Activated CD4-positive, alpha-beta T cell treated with anti-CD3 and anti-CD28 coated beads, Interleukin-2, amount 10 ng/mL, durations not matched to agents 24 days and 14 days (primary cell): ENCODE data around the gene C8G. TPM values are rescaled to one million over a fixed set of nuclear protein-coding genes. Genes with fewer than 3 reads are reported as not detected.

Experiments used
- DNase-seq: peaks from one replicate; pipeline ENCODE4 v3.0.0; 2022
- H3K27ac Mint-ChIP-seq: one replicate; pipeline ENCODE4 v1.8.0; 2022; ENCODE audit warnings: mild to moderate bottlenecking, mixed read lengths
- H3K27me3 Mint-ChIP-seq: one replicate; pipeline ENCODE4 v1.8.0; 2022; ENCODE audit warnings: mixed read lengths
- H3K36me3 Mint-ChIP-seq: one replicate; pipeline ENCODE4 v1.8.0; 2022; ENCODE audit warnings: low read depth, mild to moderate bottlenecking, mixed read lengths
- H3K4me1 Mint-ChIP-seq: one replicate; pipeline ENCODE4 v1.8.0; 2021; ENCODE audit warnings: mixed read lengths
- H3K4me3 Mint-ChIP-seq: one replicate; pipeline ENCODE4 v1.8.0; 2022; ENCODE audit warnings: mild to moderate bottlenecking, moderate library complexity, mixed read lengths
- H3K9me3 Mint-ChIP-seq: one replicate; pipeline ENCODE4 v1.8.0; 2021; ENCODE audit warnings: mixed read lengths
- intact Hi-C: fragments of 100-400 bp; cut with micrococcal nuclease; formaldehyde crosslinking; loops from one replicate; pipeline ENCODE4 v1.15.1; 2023
- total RNA-seq: library from RNA; stranded (reverse); gene quantifications from 2 replicates; pipeline ENCODE4 v1.2.3, GENCODE V29; 2022

C8G gene
- total RNA-seq, 1 donor from 2014 or later = 1.7 TPM

DNA sequence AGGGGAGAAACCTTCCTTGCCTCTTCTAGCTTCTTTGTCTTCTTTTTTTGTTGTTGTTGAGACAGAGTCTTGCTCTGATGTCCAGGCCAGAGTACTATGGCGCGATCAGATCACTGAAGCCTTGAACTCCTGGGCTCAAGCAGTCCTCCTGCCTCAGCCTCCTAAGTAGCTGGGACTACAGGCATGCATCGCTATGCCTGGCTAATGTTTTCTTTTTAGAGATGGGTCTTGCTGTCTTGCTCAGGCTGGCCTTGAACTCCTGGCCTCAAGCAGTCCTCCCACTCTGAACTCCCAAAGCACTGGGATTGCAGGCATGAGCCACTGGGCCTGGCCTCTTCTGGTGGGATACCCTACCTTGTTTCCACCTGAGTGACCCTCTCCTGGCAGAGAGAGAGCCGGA, 43.8 kb downstream of the C8G start:
- Mint-ChIP-seq H3K4me3 (no peak overlapping the region), H3K4me1 (peaks cover 13% of the 10 kb centered on the region), H3K36me3 (peaks cover 12% of the 10 kb centered on the region), H3K27me3 (peaks cover 37% of the 10 kb centered on the region), H3K27ac (no peak overlapping the region), H3K9me3 (no peaks in the 10 kb centered on the region)
- DNase-seq = no peak
- intact Hi-C loops = no loop called here

DNA sequence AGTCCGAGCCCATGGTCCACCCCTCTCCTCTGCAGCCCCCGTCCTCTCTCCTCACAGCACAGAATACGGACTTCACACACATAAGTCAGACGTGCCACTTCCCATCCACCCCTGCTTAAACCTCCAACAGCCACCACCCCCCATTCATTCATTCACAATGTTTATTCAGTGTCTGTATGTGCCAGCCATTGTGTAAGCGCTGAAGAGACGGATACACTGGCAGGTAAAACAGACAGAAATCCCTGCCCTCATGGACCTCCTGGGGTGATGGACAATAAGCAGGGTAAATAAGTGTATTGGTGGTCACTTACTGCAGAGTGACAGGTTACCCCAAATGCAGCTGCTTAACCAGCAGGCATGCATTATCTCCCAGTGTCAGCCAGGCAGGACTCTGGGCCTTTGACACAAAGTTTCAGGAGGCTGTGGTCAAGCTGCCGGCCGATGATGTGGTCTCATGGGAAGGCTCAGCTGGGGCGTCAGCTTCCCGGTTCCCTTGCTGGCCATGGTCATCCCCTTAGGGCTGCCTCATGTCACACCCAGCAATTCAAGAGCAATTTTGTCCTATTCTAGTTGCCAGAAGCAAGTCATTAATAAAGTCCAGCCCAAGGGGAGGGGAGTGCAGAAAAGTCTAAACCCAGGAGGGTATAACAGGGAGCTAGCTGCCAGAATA, 45.3 kb downstream of the C8G start:
- H3K4me3 Mint-ChIP-seq = peak overlapping the region; percentile 87
- H3K27me3 Mint-ChIP-seq = peaks cover 29% of the 10 kb centered on the region
- no peaks in the 10 kb centered on the region for H3K9me3 Mint-ChIP-seq
- intact Hi-C loops = no loop called here
- H3K27ac Mint-ChIP-seq = peak overlapping the region; percentile 23
- peaks cover 16% of the 10 kb centered on the region for H3K36me3 Mint-ChIP-seq
- peaks cover 14% of the 10 kb centered on the region for H3K4me1 Mint-ChIP-seq
- no peak for DNase-seq

DNA sequence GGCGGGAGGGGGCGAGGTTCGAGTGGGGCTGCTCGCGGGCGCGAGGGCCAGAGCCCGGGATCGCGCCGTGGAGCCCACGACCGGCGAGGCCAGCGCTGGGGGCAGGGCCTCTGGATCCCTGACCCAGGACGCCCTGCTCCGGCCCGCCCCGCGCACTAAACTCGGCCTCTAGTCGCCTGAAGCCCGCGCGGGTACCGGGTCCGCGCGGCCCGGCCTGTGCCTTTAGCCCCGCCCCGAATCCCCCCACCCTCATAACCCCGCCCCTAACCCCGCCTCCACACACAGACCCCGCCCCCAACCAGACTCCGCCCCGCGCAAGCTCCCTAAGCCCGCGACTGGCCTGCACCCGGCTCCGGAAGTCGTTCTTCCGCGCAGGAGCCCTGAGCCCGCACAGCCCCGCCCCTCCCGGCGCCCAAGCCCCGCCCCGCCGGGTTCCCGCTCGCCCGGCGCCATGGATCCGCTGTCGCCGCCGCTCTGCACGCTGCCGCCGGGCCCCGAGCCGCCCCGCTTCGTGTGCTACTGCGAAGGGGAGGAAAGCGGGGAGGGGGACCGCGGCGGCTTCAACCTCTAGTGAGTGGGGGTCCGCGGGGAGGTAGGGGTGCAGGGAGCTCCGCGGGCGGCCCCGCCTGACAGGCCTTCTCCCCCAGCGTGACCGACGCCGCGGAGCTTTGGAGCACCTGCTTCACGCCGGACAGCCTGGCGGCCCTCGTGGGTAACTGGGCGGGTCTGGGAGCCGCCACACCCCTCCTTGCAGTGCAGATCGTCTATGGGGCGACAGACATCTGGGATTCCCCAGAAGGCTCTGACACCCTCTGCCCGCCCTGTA, 47.2 kb downstream of the C8G start, which contains the start of gene PAXX:
Gene PAXX (plus strand): TSS at position 430 of the 826 bp plus-strand sequence. CDS start 22 bp downstream, at position 452.
- peak; percentile 99 for DNase-seq
- Mint-ChIP-seq H3K4me1 (peaks cover 19% of the 10 kb centered on the region), H3K9me3 (no peaks in the 10 kb centered on the region), H3K36me3 (peaks cover 18% of the 10 kb centered on the region), H3K27me3 (peaks cover 21% of the 10 kb centered on the region), H3K4me3 (peak within 1 kb of the TSS; percentile 87), H3K27ac (peak within 1 kb of the TSS; percentile 90)
- intact Hi-C loops = loop anchor here (1.0 to 2.0 kb wide), 5 partner anchors 13 to 201 kb away; partner anchors contain the start of genes FBXW5 and TMEM141

DNA sequence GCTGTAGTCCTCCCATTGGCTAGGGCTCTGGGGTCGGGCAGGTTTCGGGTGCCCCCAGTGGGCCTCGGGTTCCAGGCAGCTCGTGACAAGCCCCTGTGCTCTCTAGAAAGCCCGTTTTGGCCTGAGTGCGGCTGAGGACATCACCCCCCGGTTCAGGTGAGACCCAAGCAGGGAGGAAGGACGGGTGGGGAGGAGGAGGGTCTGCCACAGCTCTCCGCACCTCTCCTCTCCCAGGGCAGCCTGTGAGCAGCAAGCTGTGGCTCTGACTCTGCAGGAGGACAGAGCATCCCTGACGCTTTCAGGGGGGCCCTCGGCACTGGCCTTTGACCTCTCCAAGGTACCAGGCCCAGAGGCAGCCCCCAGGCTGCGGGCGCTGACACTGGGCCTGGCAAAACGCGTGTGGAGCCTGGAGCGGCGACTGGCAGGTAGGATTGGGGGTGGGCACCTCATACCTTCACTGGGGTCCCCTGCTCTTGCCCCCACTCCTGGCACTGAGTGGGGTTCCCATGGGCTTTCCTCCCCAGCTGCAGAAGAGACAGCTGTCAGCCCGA, 47.9 kb downstream of the C8G start:
- Mint-ChIP-seq H3K9me3 (no peaks in the 10 kb centered on the region), H3K4me3 (peak overlapping the region; percentile 87), H3K36me3 (peaks cover 18% of the 10 kb centered on the region), H3K27me3 (peaks cover 18% of the 10 kb centered on the region), H3K4me1 (peaks cover 23% of the 10 kb centered on the region), H3K27ac (peak overlapping the region; percentile 90)
- intact Hi-C loops = loop anchor here (1.0 to 2.0 kb wide), 5 partner anchors 14 to 202 kb away; partner anchors contain the start of genes FBXW5 and TMEM141
- no peak for DNase-seq

DNA sequence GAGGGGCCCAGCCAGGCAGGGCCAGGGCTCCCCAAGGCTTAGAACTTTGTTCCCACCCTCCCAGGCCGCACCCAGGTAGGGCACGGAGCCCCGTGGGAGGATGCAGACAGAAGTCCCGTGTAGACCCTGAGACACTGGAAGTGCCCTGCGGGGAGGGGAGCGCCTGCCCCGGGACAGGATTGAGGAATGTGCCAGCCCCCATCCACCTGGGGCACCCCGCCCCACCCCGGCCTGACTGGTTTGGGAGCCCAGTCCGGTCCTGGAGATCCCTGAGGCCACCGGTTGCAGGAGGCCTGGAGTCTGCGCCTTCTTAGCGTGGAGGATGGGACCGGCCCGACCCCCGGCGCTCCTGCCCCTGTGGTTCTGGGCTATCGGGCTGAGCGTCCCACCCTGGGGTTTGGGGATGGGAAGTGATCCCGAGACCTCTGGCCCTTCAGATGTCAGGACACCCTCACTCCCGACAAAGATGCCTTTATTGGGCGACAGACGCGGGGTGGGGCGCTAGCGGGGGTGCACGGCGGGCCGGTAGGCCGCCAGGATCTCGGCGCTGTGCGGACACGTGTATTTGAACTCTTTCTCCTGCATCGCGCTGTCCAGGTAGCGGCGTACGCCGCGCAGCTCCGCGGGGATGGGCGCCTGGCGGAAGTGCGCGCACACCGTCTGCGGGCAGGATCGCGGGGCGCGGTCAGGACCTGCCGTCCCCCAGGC, 49.3 kb downstream of the C8G start:
- Mint-ChIP-seq H3K4me3 (peak overlapping the region; percentile 87), H3K27me3 (peaks cover 10% of the 10 kb centered on the region)

DNA sequence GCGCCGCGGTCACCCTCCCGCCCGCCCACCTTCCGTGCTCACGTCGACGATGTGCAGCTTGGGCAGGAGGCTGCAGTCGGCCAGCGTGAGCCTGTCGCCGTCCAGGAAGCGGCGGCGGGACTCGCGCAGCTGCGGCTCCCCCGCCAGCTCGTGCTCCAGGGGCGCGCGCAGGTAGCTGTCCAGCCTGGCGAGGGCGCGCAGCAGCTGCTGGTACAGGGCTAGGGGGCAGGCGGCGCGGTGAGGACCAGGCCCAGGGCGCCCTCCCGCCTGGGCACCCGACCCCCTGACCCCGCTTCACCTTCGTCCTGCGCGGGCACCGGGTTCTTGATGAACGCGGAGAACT, 49.8 kb downstream of the C8G start:
- Mint-ChIP-seq H3K27ac (no peak overlapping the region), H3K36me3 (peaks cover 18% of the 10 kb centered on the region), H3K4me1 (peaks cover 33% of the 10 kb centered on the region), H3K4me3 (no peak overlapping the region), H3K9me3 (no peaks in the 10 kb centered on the region), H3K27me3 (peaks cover 7% of the 10 kb centered on the region)
- intact Hi-C loops = no loop called here
- no peak for DNase-seq

More for the DNA sequence above, 49.3 kb downstream of the C8G start:
- Mint-ChIP-seq H3K36me3 (peaks cover 18% of the 10 kb centered on the region), H3K4me1 (peaks cover 31% of the 10 kb centered on the region), H3K9me3 (no peaks in the 10 kb centered on the region), H3K27ac (no peak overlapping the region)
- intact Hi-C loops = no loop called here
- DNase-seq = no peak

DNA sequence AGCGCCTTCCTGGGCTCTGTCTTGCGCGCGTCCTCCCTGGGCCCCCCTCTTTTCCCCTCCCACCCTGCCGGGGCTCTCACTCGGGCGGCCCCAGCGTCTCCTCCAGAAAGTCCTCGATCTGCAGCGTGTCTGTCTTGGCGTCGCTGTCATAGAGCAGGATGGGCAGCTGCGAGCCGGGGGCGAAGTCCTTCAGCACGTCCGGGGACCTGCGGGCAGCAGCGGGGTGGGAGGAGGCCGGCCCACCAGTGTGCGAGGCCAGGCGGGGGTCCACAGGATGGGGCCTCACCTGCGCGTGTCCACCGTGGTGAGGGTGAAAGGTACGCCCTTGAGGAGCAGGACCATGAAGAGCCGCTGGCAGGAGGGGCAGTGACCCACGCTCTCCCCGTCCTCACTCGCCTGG, 50.3 kb downstream of the C8G start:
- Mint-ChIP-seq H3K36me3 (peaks cover 18% of the 10 kb centered on the region), H3K4me1 (peaks cover 38% of the 10 kb centered on the region), H3K27ac (peak overlapping the region; percentile 3)

DNA sequence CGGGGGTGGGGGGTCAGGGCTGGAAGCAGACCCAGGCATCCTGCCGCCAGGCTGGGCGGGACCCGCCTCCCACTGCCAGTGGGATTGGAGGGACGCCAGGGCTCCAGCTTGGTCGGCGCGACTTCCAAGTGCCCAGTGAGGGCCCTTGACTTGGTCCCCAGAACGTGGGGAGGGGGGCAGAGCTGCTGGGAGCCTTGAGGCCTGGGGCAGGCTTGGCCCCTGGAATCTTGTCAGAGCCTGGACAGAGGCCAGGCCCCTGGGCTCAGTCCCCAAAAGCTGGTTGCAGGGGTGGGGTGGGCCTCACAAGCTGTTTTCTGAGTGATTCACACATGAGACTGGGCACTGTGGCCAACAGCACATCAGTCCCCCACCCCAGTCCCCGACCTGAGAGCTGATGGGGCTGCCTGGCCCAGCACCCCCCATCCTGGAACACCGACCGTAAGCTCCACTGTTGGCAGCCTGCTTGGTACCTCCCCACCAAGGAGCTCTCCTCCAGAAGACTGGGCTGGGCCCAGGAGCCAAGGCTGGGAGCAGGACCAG, 50.8 kb downstream of the C8G start:
- DNase-seq = peak; percentile 67
- H3K4me1 Mint-ChIP-seq = peaks cover 39% of the 10 kb centered on the region
- H3K27me3 Mint-ChIP-seq = no peaks in the 10 kb centered on the region
- H3K36me3 Mint-ChIP-seq = peaks cover 18% of the 10 kb centered on the region
- H3K4me3 Mint-ChIP-seq = peak overlapping the region; percentile 37
- H3K9me3 Mint-ChIP-seq = no peaks in the 10 kb centered on the region
- intact Hi-C loops = no loop called here
- no peak overlapping the region for H3K27ac Mint-ChIP-seq

More for the DNA sequence above, 50.3 kb downstream of the C8G start:
- intact Hi-C loops = no loop called here
- DNase-seq = no peak
- no peak overlapping the region for H3K4me3 Mint-ChIP-seq
- H3K27me3 Mint-ChIP-seq = peaks cover 3% of the 10 kb centered on the region
- H3K9me3 Mint-ChIP-seq = no peaks in the 10 kb centered on the region

Other genes starting within 250 kb of the C8G start
- 1.1 and 1.5 TPM in 2 replicates for gene DIPK1B, start 232.7 kb upstream of the C8G start, total RNA-seq
- 1.1 and 1.7 TPM in 2 replicates for gene LCN10, start 202.3 kb upstream of the C8G start, total RNA-seq
- gene LCN6, start 196.7 kb upstream of the C8G start, total RNA-seq = not detected in 2 replicates
- gene LCN8, start 187.0 kb upstream of the C8G start, total RNA-seq = not detected in 2 replicates
- not detected in 2 replicates for gene LCN15, start 180.7 kb upstream of the C8G start, total RNA-seq
- gene TMEM141, start 153.9 kb upstream of the C8G start, total RNA-seq = 36.1 and 40.1 TPM in 2 replicates
- 0.14 and 0.42 TPM in 2 replicates for gene CCDC183, start 148.9 kb upstream of the C8G start, total RNA-seq
- 116 and 119 TPM in 2 replicates for gene RABL6, start 137.3 kb upstream of the C8G start, total RNA-seq
- gene AJM1, start 102.8 kb upstream of the C8G start, total RNA-seq = 5.7 and 5.9 TPM in 2 replicates
- gene PHPT1, start 95.8 kb upstream of the C8G start, total RNA-seq = 134 and 145 TPM in 2 replicates
- gene MAMDC4, start 92.9 kb upstream of the C8G start, total RNA-seq = 24.7 and 30.1 TPM in 2 replicates
- gene EDF1, start 78.9 kb upstream of the C8G start, total RNA-seq = 378 and 380 TPM in 2 replicates
- gene TRAF2, start 58.7 kb upstream of the C8G start, total RNA-seq = 61.6 and 66.6 TPM in 2 replicates
- gene FBXW5, start 505 bp upstream of the C8G start, total RNA-seq = 92.7 and 93.6 TPM in 2 replicates
- 1.3 and 2.3 TPM in 2 replicates for gene LCN12, start 7.0 kb downstream of the C8G start, total RNA-seq
- not detected in 2 replicates for gene PTGDS, start 32.3 kb downstream of the C8G start, total RNA-seq
- not detected in 2 replicates for gene LCNL1, start 37.8 kb downstream of the C8G start, total RNA-seq
- 87.8 and 90.2 TPM in 2 replicates for gene PAXX, start 47.2 kb downstream of the C8G start, total RNA-seq
- not detected in 2 replicates for gene CLIC3, start 51.3 kb downstream of the C8G start, total RNA-seq
- 25.0 and 25.9 TPM in 2 replicates for gene ABCA2, start 83.0 kb downstream of the C8G start, total RNA-seq
- 0.09 TPM in 1 of 2 replicates, not detected in the other for gene FUT7, start 86.8 kb downstream of the C8G start, total RNA-seq
- 58.1 and 59.4 TPM in 2 replicates for gene NPDC1, start 100.9 kb downstream of the C8G start, total RNA-seq
- gene ENTPD2, start 108.8 kb downstream of the C8G start, total RNA-seq = 0.21 TPM in 1 of 2 replicates, not detected in the other
- 22.8 and 23.8 TPM in 2 replicates for gene SAPCD2, start 125.3 kb downstream of the C8G start, total RNA-seq
- 17.1 and 19.1 TPM in 2 replicates for gene UAP1L1, start 132.3 kb downstream of the C8G start, total RNA-seq
- 49.7 and 50.1 TPM in 2 replicates for gene MAN1B1, start 141.7 kb downstream of the C8G start, total RNA-seq
- 365 and 375 TPM in 2 replicates for gene DPP7, start 169.5 kb downstream of the C8G start, total RNA-seq
- 0.07 TPM in 1 of 2 replicates, not detected in the other for gene GRIN1, start 193.9 kb downstream of the C8G start, total RNA-seq
- not detected in 2 replicates for gene LRRC26, start 224.8 kb downstream of the C8G start, total RNA-seq
- not detected in 2 replicates for gene TMEM210, start 226.8 kb downstream of the C8G start, total RNA-seq
- 57.4 and 58.7 TPM in 2 replicates for gene ANAPC2, start 243.3 kb downstream of the C8G start, total RNA-seq
- 95.1 and 95.8 TPM in 2 replicates for gene SSNA1, start 243.4 kb downstream of the C8G start, total RNA-seq